Measurements from ENCODE around the gene SPATA2.

Gene SPATA2

DNA sequence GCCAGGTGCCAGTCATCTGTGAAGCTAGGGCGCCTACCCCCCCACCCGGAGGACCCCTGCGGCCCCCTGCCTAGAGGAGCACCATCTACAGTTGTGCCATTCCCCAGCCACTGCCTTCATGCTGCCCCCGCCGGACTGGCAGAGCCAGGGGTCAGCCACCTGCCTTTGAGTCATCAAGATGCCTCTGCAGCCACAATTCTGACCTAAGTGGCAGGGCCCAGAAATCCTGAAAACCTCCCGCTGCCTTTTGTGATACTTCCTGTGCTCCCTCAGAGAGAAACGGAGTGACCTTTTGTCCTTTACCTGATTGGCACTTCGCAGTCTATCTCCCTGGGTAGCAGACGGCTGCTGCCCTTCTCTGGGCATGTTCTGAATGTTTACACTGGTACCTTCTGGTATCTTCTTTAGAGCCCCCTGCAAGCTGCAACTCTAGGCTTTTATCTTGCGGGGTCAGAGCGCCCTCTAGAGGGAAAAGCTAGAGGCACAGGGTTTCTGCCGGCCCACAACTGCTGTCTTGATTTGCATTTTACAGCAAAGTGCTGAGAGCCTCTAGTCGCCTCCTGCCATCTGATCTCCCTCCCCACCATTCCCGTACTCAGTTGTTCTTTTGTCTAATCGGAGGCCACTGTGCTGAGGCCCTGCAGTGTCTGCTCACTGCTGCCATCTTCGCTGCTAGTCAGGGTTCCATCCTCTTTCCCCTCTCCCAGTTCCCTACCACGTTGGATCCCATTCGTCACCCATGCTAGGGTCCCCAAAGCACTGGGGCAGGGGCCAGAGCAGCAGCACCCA lies 26.9 kb downstream of the SPATA2 start:
- DNase-seq (ENCODE audit: low read depth, low spot score) = no peak
- no peak overlapping the region for H3K27ac ChIP-seq

DNA sequence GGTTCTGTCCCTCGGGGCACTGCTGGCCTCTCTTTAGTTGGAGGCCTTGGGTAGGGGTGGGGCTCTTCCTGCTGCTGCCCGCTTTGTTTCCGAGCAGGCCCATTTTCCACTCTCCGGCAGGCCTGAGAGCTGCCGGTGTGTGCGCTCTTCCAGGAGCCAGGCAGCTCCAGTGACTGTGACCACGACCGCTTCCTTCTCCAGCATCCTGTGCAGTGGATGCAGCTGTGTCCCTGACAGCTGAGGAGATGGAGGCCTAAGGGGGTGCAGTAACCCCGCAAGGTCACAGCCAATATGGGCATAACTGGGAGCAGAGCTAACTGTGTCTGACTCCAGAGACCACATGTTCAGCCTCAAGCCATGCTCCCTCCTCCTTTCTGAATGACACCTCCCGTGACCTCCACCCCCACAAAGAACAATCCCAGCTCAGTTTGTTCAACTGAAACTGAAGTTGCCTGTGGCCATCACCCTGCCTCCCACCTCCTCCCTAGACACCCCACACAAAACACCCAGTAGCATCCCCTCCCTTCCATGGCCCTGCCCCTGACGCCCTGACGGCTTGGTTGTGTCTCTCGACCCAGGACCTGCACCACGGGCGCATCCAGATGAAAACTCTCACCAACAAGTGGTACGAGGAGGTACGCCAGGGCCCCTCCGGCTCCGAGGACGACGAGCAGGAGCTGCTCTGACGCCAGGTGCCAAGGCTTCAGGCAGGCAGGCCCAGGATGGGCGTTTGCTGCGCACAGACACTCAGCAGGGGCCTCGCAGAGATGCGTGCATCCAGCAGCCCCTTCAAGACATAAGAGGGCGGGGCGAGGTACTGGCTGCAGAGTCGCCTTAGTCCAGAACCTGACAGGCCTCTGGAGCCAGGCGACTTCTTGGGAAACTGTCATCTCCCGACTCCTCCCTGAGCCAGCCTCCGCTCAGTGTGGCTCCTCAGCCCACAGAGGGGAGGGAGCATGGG lies 27.8 kb downstream of the SPATA2 start:
- DNase-seq (ENCODE audit: low read depth, low spot score) = no peak
- H3K27ac ChIP-seq = no peak overlapping the region

DNA sequence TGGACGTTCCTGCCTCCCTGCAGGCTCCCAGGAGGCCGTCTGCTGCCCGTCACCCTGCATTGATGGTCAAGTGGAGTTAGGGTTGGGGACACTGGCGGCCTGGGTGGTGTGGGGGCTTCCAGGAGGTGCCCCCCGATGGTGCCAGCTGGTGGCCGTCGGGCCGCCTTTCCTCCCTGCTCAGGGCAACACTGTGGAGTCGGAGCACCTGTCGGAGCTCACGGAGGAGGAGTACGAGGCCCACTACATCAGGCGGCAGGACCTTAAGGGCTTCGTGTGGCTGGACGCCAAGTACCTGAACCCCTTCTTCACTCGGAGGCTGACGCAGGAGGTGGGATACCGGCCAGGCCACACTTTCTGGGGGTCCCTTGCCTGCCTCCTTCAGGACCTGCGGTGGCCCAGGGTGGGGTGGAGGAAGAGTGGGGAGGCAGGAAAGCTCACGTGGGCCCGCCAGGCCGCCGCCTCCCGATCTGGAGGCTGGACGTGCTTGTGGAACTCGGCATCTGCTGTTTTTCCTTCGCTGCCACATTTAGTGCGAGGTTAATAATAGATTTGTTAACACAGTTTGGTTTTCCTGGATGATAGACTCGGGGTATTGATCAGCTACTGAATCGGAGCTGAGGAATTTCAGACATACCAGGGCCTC lies 28.6 kb downstream of the SPATA2 start:
- H3K27ac ChIP-seq = no peak overlapping the region
- DNase-seq (ENCODE audit: low read depth, low spot score) = no peak

DNA sequence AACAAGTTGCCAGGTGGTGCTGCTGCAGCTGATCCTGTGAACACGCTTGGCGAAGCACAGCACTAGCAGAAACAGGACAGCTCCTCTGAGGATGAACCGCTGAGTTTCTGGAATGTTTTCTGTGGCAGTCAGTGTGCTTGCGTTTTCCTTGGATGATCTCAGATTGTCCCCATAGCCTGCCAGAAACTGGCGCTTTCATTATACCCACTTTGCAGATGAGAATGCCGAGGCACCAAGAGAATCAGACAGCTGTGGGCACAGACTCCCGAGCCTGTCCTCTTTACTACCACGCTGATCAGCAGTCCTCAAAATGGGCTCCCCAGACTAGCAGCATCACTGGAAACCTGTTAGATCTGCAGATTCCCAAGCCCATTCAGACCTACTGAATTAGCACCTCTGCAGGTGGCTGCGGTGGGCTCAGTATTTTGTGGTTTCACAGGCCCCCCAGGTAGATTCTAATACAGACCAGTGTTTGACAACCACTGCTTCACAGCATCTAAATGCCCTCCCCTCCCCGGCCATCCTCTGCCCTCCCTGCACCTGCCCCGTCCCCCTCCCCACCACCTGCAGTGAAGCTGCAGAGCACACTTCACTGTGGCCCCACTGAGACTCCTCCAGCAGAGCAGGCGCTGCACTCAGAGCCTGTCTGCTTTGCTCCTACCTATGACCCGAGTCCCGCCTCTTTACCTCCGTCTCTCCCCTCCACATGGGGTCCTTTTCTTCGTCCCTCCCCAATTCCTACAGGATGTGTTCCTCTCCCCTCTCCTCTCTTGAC lies 29.6 kb downstream of the SPATA2 start:
- H3K27ac ChIP-seq = no peak overlapping the region
- DNase-seq (ENCODE audit: low read depth, low spot score) = no peak

DNA sequence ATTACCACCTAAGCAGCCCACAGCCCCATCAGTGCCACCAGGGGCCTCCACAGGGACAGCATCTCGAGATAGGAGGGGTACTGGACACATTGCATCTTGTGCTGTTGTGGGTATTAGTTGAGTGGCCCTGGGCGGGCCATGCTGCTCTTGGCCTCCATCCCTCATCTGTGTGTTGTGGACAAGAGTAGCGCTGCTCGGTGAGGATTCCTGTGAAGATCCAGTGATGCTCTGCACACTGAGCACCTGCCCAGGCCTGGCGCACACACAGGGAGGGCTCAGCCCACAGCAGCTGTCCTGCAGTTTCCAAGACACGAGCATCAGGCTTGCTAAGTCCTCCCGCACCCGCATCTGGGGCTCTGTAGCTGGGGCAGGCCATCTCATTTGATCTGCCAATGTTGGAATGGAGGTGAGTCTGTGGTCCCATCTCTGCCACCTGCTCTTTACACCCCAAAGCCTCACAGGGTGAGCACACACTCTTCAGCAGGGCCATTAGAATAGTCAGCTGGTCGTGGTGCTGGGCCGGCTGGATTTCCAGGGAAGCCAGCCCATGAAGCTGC lies 32.0 kb downstream of the SPATA2 start:
- no peak for DNase-seq (ENCODE audit: low read depth, low spot score)
- H3K27ac ChIP-seq = no peak overlapping the region

DNA sequence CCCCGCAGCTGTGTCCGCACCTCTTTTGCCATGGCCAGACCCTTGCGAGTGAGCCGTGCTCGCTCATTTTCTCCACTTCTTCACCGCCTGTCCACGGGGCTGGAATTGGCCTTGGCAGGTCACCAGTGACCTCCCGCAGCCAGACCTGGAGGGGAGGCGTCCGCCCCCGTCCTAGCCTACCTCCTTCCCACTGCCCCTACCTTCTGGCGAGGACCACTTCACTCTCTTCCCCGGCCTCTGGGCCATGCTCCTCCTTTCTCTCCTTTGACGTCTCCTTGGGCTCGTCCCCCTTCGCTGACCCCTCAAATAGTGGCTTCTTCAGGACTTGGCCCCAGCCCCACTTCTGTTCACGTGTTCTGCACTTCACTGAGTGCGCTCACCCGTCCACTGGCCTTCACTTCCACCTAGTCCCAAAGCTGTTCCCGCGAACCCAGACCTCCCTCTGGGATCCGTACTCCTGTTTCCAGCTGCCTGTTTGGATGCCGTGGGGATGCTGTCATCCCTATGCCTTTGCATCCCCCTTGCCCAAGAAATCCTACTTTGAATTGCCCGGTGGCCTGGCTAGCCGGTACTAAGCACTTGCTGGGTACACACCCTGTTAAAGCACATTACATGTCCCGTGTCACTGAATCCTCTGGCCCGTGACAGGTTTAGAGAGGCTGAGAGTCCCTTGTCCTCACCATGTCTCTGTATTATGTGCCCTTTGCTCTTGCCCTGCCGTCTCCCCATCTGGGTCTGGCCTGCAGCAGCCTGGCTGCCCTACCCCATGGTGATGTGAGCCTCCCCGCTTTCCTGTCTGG lies 33.0 kb downstream of the SPATA2 start:
- no peak overlapping the region for H3K27ac ChIP-seq
- DNase-seq (ENCODE audit: low read depth, low spot score) = no peak

DNA sequence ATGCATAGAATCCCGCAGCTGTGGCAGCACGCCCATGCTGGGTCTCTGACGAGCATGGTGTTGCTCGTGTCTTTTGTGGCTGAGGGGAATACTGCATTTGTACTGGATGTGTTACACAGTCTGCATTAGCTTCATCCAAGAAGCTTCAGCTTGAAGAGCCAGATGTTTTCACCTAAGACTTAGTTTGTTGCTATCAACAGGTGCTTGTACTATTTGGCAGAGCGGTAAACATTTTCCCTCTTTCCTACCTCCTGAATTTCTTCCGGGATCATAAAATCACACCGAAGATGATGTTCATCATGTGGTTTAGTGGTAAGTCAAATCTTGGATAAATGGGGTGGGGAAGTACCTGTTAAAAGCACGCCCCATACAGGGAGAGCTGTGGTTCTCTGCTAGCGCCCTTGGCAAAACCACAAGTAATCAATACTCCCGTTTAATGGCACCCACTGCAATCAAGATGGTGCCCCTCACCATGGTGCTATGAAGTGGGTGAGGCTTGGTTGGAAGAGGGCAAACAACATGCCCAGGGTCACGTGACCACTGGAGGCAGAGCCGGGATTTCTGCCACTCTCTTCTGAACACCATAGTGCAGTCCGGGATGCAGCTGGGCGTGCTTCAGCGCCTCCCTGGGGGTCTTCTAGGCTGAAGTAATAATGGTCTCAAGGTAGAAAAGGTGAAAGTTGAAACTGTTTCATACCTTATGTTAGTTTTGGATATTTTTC lies 34.4 kb downstream of the SPATA2 start:
- no peak overlapping the region for H3K27ac ChIP-seq
- DNase-seq (ENCODE audit: low read depth, low spot score) = no peak

DNA sequence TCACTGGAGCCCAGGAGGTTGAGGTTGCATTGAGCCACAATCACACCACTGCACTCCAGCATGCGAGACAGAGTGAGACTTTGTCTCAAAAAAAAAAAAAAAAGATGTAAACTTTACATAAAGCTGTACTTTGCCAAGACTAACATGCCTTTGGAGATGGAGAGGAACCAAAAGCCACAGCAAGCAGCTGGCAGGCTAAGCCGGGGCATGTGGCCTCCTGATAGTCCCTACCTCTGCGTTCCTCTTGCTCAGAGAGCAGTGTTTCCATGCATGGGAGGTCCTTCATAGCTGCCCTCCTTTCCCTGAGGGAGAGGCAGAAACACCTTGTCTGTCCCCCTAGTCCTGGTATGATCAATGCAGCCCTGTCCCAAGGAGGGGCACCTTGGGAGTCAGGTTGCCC lies 35.2 kb downstream of the SPATA2 start:
- no peak overlapping the region for H3K27ac ChIP-seq
- DNase-seq (ENCODE audit: low read depth, low spot score) = no peak

DNA sequence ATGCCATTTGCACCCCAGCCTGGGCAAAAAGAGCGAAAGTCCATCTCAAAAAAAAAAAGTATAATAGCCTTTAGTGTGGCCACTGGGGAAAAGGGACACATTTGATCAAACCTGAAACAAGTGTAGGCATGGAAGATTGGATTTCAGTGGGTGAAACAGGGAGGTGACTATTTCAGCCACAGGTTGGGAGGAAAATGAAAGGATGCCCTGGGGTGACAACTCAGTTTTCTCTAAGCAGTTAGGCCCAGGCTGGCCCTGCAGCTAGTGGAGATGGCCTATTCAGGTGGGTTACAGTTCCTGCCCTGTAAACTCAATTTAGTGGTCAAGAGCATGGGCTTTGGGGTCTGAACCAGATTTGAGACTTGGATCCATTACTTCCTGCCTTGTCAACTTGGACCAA lies 36.4 kb downstream of the SPATA2 start:
- H3K27ac ChIP-seq = no peak overlapping the region
- no peak for DNase-seq (ENCODE audit: low read depth, low spot score)

DNA sequence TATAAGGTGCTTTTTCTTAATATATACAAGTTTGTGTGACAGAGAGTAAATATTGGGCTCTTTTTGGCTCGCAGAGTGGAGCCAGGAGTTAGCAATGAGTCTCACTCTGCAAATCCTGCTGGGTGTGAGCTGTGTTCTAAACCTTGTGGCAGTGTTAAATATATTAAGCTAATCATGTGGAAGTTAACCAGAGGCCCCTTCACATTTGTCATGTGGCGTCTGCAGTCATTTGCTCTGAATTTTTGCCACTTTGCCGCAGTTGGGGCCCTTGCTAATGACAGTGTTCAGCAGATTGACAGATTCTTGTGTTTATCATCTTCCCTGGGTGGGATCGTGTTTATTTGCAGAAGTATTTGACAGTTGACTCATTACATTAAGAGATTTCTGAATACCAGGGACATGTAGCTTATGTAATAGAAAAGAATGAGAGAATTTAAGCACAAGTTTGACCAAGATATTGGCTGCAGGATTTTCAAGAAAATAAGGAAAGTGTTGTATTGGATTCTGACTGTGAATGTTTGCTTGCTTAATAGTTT lies 37.9 kb downstream of the SPATA2 start:
- H3K27ac ChIP-seq = no peak overlapping the region
- DNase-seq (ENCODE audit: low read depth, low spot score) = no peak

DNA sequence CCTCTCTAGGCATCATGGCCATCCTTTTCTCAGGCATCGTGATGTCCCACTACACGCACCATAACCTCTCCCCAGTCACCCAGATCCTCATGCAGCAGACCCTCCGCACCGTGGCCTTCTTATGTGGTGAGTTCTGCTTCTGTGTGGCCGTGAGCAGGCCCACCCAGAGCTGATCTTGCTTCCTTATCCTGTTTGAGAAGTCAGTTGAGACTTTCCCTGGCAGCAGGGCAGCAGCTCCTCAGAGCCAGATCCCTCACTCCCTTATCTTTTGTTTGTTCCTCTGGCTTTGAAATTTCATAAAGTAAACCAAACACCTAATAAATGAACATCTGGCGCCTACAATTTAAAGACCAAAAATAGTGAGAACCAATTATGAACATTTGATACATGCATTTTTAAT lies 40.6 kb downstream of the SPATA2 start:
- DNase-seq (ENCODE audit: low read depth, low spot score) = no peak
- H3K27ac ChIP-seq = no peak overlapping the region

DNA sequence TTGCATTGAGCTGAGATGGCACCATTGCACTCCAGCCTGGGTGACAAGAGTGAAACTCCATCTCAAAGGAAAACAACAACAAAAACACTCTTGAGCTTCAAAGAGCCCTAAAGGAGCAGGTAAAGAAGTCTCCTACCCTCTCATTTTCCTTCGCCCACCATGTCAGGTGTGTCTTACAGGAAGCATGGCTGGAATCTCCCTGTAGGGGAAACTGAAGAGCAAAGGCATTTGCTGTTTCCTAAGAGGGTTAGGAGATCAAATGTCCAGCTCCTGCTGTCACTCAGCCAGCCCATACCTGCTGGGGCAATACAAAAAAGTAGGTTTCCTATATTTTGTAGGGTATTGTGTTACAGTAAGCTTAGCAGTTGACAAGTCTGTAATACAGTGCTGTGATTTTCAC lies 43.3 kb downstream of the SPATA2 start:
- DNase-seq (ENCODE audit: low read depth, low spot score) = no peak
- H3K27ac ChIP-seq = no peak overlapping the region

DNA sequence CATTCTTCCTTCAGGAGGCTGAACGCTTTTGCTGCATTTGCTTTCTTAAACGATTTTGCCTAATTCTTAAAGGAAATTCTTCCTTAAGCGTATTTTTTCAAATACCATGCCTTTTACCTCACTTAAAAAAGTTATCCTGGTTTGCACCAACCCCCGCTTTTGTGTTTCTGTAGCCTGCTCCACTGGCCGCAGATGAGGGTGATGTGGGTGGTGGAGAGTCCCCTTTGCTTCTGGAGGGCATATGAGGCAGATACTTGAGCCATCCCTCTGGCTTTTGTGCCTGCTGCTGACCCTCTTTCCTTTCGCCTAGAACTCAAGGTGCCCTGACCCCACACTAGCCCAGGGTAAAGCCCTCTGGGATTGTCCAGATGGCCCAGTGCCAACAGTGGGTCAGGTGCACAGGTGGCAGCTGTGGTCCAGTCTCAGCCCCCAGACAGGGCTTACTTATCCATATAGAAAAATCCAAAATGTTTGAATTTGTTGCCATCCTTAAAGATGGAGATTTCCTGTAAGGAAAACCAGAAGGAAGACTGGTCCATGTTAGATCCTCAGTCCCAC lies 43.9 kb downstream of the SPATA2 start:
- no peak overlapping the region for H3K27ac ChIP-seq
- no peak for DNase-seq (ENCODE audit: low read depth, low spot score)

DNA sequence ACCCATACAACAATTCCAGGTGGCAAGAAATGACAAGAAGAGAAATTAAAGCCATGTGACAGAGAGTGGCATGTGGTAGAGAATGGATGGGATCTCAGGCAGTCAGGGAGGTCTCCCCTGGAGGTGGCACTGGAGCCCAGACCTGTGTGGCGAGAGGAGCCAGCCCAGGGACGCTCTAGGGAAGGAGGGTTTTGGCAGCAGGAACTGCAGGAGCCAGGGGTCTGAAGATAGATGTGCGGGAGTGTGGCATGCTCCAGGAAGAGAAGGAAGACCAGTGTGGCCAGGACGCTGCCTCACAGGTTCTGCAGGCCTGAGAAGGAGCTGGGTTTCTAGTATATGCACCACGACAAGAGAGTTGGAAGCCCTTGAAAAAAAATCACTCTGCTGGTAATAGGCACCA lies 45.1 kb downstream of the SPATA2 start:
- no peak overlapping the region for H3K27ac ChIP-seq
- DNase-seq (ENCODE audit: low read depth, low spot score) = no peak

DNA sequence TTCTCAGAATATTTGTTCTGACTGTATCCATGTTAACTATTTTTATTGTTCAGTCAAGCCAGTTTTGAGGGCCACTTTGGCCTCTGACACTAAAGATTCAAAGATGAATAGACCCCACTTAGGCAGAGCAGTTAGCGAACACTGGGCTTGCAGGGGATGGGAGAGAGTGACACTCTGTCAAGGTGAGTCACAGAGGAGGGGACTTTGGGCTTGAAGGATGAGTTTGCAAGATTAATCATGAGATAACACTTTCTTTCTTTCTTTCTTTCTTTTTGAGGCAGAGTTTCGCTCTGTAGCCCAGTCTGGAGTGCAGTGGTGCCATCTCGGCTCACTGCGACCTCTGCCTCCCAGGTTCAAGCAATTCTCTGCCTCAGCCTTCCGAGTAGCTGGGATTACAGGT lies 46.4 kb downstream of the SPATA2 start:
- no peak for DNase-seq (ENCODE audit: low read depth, low spot score)
- no peak overlapping the region for H3K27ac ChIP-seq

DNA sequence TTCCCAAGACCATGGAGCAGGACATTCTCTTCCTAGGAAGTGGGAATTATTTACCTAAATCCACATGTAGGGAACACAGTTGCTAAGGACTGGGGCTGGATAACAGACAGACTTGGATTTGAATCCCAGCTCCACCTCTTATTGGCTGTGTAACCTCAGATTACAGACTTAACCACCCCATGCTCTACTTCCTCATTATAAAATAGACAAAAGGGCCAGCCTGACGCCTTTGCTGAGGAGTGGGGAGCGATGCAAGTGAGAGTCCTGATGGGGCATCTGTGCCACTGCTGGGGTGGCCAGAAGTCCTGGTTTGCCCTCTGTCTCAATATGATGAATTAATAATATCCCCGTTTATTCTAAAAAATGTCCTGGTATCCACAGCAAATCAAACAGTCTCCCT lies 46.8 kb downstream of the SPATA2 start:
- DNase-seq (ENCODE audit: low read depth, low spot score) = no peak
- H3K27ac ChIP-seq = no peak overlapping the region

DNA sequence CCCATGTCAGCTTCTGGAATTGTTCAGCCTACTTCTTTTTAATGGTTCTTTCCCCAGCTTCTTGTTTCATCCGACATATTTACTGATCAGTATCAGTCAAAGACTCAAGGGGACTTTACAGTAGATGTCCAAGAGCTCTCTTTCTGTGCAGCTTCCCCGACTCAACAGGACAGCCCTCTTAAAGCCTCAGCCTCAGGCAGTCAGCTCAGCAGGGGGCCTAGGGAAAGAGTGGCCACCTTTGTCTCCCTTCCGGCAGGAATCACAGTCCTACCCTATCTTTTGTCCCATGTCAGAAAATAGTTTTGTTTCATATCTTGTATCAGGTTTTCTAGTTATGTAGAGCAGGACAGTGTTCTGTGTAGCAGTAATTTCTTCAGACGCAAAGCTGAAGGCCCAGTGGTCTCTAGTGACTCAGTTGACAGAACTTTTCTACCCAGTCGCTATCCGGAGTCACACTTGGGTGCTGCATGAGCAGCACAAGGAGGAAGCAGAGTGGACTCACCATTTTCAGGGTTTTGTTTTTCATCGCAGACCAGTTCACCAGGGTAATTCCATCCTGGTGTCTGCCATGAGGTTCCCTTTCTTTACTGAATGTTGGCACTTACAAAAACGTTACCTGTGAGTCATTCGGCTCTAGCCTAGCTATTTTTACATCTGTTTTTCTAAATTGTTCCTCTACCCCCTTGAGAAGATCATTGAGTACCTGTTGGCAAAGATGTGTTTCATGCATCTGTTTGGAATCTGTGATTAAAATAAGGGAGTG lies 47.7 kb downstream of the SPATA2 start:
- DNase-seq (ENCODE audit: low read depth, low spot score) = no peak
- H3K27ac ChIP-seq = no peak overlapping the region
